HEK293 (cell line): ENCODE results near the gene DPYD.

ENCODE experiments used
- CTCF ChIA-PET: fragments of 350-600 bp; formaldehyde crosslinking; extraction: SDS; loops from one replicate; lab custom pipeline; 2021; ENCODE audit warnings: antibody characterized with exemption; lab: Yijun Ruan, JAX
- POLR2A ChIA-PET: fragments of 300-600 bp; formaldehyde crosslinking; extraction: SDS; loops from one replicate; lab custom pipeline; 2020; ENCODE audit warnings: antibody characterized with exemption, inconsistent platforms; lab: Yijun Ruan, JAX
- H3K27ac ChIP-seq: fragments of 200-500 bp; sonication (Bioruptor generic); 2 replicates; pipeline ENCODE4 v1.5.1; 2014; ENCODE audit warnings: low read depth, low read length, control low read depth, inconsistent platforms; ENCODE audit errors: extremely low read depth
- H3K36me3 ChIP-seq, 2 experiments: fragments of 200-500 bp in 1 of 2; sonication (Bioruptor generic) in 1 of 2; 1 replicate in 1 of 2; 2 replicates in 1 of 2; pipeline ENCODE4 v1.5.1; 2014 to 2017; ENCODE audit warnings: inconsistent platforms in 2 of 2, low read length in 2 of 2; ENCODE audit not compliant: control insufficient read depth in 2 of 2, insufficient read depth in 1 of 2
- H3K4me1 ChIP-seq: fragments of 200-500 bp; sonication (Bioruptor generic); 2 replicates; pipeline ENCODE4 v1.5.1; 2014; ENCODE audit warnings: mild to moderate bottlenecking, low read length, inconsistent platforms; ENCODE audit not compliant: control insufficient read depth, insufficient read depth
- H3K4me3 ChIP-seq: 2 replicates; pipeline ENCODE4 v1.5.1; 2011; ENCODE audit warnings: low read depth, mild to moderate bottlenecking, control low read depth, low read length, moderate library complexity
- H3K9me3 ChIP-seq: fragments of 200-500 bp; sonication (Bioruptor generic); 2 replicates; pipeline ENCODE4 v1.5.1; 2014; ENCODE audit warnings: low read depth, low read length, inconsistent platforms; ENCODE audit not compliant: control insufficient read depth, insufficient read depth
- GLI4 ChIP-seq: fragments of 450-650 bp; formaldehyde crosslinking; IDR thresholded peaks from 2 replicates; pipeline ENCODE4 v1.5.1; 2016; ENCODE audit warnings: missing biosample characterization, missing genetic modification characterization
- HOXA7 ChIP-seq: sonication (generic); formaldehyde crosslinking; IDR thresholded peaks from 2 replicates; pipeline ENCODE4 v1.8.1; 2022; ENCODE audit warnings: missing genetic modification reagents, borderline replicate concordance
- KLF10 ChIP-seq: fragments of 450-650 bp; IDR thresholded peaks from 2 replicates; pipeline ENCODE4 v1.5.1; 2018; ENCODE audit warnings: missing biosample characterization, mild to moderate bottlenecking, missing genetic modification characterization
- KLF16 ChIP-seq: fragments of 450-650 bp; formaldehyde crosslinking; IDR thresholded peaks from 2 replicates; pipeline ENCODE4 v1.5.1; 2017; ENCODE audit warnings: missing biosample characterization, missing genetic modification characterization
- MZF1 ChIP-seq: fragments of 450-650 bp; formaldehyde crosslinking; IDR thresholded peaks from 2 replicates; pipeline ENCODE4 v1.5.1; 2017; ENCODE audit warnings: missing biosample characterization, missing genetic modification characterization, borderline replicate concordance
- ZNF132 ChIP-seq: fragments of 450-650 bp; formaldehyde crosslinking; IDR thresholded peaks from 2 replicates; pipeline ENCODE4 v1.5.1; 2017; ENCODE audit warnings: missing biosample characterization, missing genetic modification characterization, borderline replicate concordance
- ZNF148 ChIP-seq: fragments of 450-650 bp; formaldehyde crosslinking; IDR thresholded peaks from 2 replicates; pipeline ENCODE4 v1.5.0; 2017; ENCODE audit warnings: missing biosample characterization, missing genetic modification characterization, borderline replicate concordance
- ZNF169 ChIP-seq: fragments of 450-650 bp; formaldehyde crosslinking; IDR thresholded peaks from 2 replicates; pipeline ENCODE4 v1.5.1; 2016; ENCODE audit warnings: missing biosample characterization, missing genetic modification characterization
- ZNF174 ChIP-seq: fragments of 450-650 bp; formaldehyde crosslinking; IDR thresholded peaks from 2 replicates; pipeline ENCODE4 v1.5.0; 2017; ENCODE audit warnings: missing biosample characterization, mild to moderate bottlenecking, missing genetic modification characterization
- ZNF18 ChIP-seq: fragments of 450-650 bp; formaldehyde crosslinking; IDR thresholded peaks from 2 replicates; pipeline ENCODE4 v1.5.1; 2016; ENCODE audit warnings: missing biosample characterization, missing genetic modification characterization
- ZNF184 ChIP-seq: fragments of 450-650 bp; IDR thresholded peaks from 2 replicates; pipeline ENCODE4 v1.5.1; 2018; ENCODE audit warnings: missing biosample characterization, mild to moderate bottlenecking, missing genetic modification characterization
- ZNF23 ChIP-seq: fragments of 450-650 bp; formaldehyde crosslinking; IDR thresholded peaks from 2 replicates; pipeline ENCODE4 v1.5.1; 2016; ENCODE audit warnings: missing biosample characterization, missing genetic modification characterization, borderline replicate concordance
- ZNF311 ChIP-seq: fragments of 450-650 bp; formaldehyde crosslinking; IDR thresholded peaks from 2 replicates; pipeline ENCODE4 v1.5.1; 2017; ENCODE audit warnings: missing biosample characterization, missing genetic modification characterization, borderline replicate concordance
- ZNF391 ChIP-seq: fragments of 450-650 bp; formaldehyde crosslinking; IDR thresholded peaks from 2 replicates; pipeline ENCODE4 v1.5.1; 2016; ENCODE audit warnings: low read depth, missing biosample characterization, missing genetic modification characterization, borderline replicate concordance
- ZNF404 ChIP-seq: fragments of 450-650 bp; formaldehyde crosslinking; IDR thresholded peaks from 2 replicates; pipeline ENCODE4 v1.5.1; 2017; ENCODE audit warnings: missing biosample characterization, missing genetic modification characterization
- ZNF449 ChIP-seq: fragments of 450-650 bp; formaldehyde crosslinking; IDR thresholded peaks from 2 replicates; pipeline ENCODE4 v1.5.1; 2017; ENCODE audit warnings: missing biosample characterization, mild to moderate bottlenecking, missing genetic modification characterization, moderate library complexity
- ZNF521 ChIP-seq: fragments of 450-650 bp; formaldehyde crosslinking; IDR thresholded peaks from 2 replicates; pipeline ENCODE4 v1.5.1; 2017; ENCODE audit warnings: missing biosample characterization, mild to moderate bottlenecking, missing genetic modification characterization
- ZNF558 ChIP-seq: fragments of 450-650 bp; formaldehyde crosslinking; IDR thresholded peaks from 2 replicates; pipeline ENCODE4 v1.5.1; 2016; ENCODE audit warnings: missing biosample characterization, missing genetic modification characterization
- ZNF623 ChIP-seq: fragments of 450-650 bp; formaldehyde crosslinking; IDR thresholded peaks from 2 replicates; pipeline ENCODE4 v1.5.1; 2016; ENCODE audit warnings: missing biosample characterization, missing genetic modification characterization
- ZNF624 ChIP-seq: fragments of 450-650 bp; formaldehyde crosslinking; IDR thresholded peaks from 2 replicates; pipeline ENCODE4 v1.5.1; 2017; ENCODE audit warnings: missing biosample characterization, missing genetic modification characterization
- ZNF626 ChIP-seq: fragments of 450-650 bp; sonication (Bioruptor Pico); formaldehyde crosslinking; IDR thresholded peaks from 2 replicates; pipeline ENCODE4 v1.5.1; 2018; ENCODE audit warnings: missing biosample characterization, missing genetic modification characterization, inconsistent platforms
- ZNF701 ChIP-seq: fragments of 450-650 bp; formaldehyde crosslinking; IDR thresholded peaks from 2 replicates; pipeline ENCODE4 v1.5.1; 2016; ENCODE audit warnings: missing biosample characterization, missing genetic modification characterization
- ZNF707 ChIP-seq: fragments of 450-650 bp; formaldehyde crosslinking; IDR thresholded peaks from 2 replicates; pipeline ENCODE4 v1.5.1; 2016; ENCODE audit warnings: missing biosample characterization, missing genetic modification characterization
- ZNF792 ChIP-seq: fragments of 450-650 bp; formaldehyde crosslinking; IDR thresholded peaks from 2 replicates; pipeline ENCODE4 v1.5.1; 2016; ENCODE audit warnings: missing biosample characterization, missing genetic modification characterization

DPYD gene

GRCh38 chr1:97787231-97787630, 133.6 kb downstream of the DPYD start (continued):
- TF ChIP-seq ZNF18 (tag by site-specific recombination) (no peak), ZNF624 (tag by site-specific recombination) (no peak), ZNF701 (tag by site-specific recombination) (no peak), ZNF404 (no peak), ZNF311 (tag by site-specific recombination) (no peak)

- H3K36me3 ChIP-seq = no peaks in the 10 kb centered on the region
- ChIA-PET CTCF (no interaction called here), POLR2A (no interaction called here)
- TF ChIP-seq ZNF148 (tag by site-specific recombination) (no peak), ZNF792 (tag by site-specific recombination) (no peak), ZNF626 (tag by site-specific recombination) (no peak), ZNF132 (tag by site-specific recombination) (no peak), ZNF623 (tag by site-specific recombination) (no peak), ZNF23 (tag by site-specific recombination) (no peak), ZNF169 (no peak)
- H3K4me1 ChIP-seq = no peaks in the 10 kb centered on the region
- no peak overlapping the region for H3K27ac ChIP-seq
- no peaks in the 10 kb centered on the region for H3K9me3 ChIP-seq
- no peak overlapping the region for H3K4me3 ChIP-seq
Observed at GRCh38 chr1:97784661-97785060, 136.2 kb downstream of the DPYD start.

GRCh38 chr1:97783751-97784150, 137.1 kb downstream of the DPYD start:
- no peak overlapping the region for H3K4me3 ChIP-seq
- ChIA-PET POLR2A (no interaction called here), CTCF (interaction anchor here (1.1 kb wide), 1 partner anchor 13 kb away, joined by 3 read pairs; no protein-coding TSS in a partner anchor)
- H3K36me3 ChIP-seq = no peaks in the 10 kb centered on the region
- TF ChIP-seq GLI4 = no peak
- TF ChIP-seq ZNF521 (tag by site-specific recombination) = no peak
- no peak for TF ChIP-seq KLF10 (tag by site-specific recombination)
- no peak for TF ChIP-seq ZNF391 (tag by site-specific recombination)
- no peak overlapping the region for H3K27ac ChIP-seq
- no peaks in the 10 kb centered on the region for H3K9me3 ChIP-seq
- H3K4me1 ChIP-seq = no peaks in the 10 kb centered on the region

GRCh38 chr1:97781762-97782337, 139.0 kb downstream of the DPYD start:
- Histone ChIP-seq H3K27ac (no peak overlapping the region), H3K4me3 (no peak overlapping the region), H3K4me1 (no peaks in the 10 kb centered on the region), H3K9me3 (no peaks in the 10 kb centered on the region), H3K36me3 (no peaks in the 10 kb centered on the region)
- ChIA-PET CTCF (interaction anchor here (1.3 kb wide), 1 partner anchor 14 kb away, joined by 4 read pairs; no protein-coding TSS in a partner anchor), POLR2A (no interaction called here)
- TF ChIP-seq ZNF449 (tag by site-specific recombination) (no peak), ZNF184 (no peak), MZF1 (tag by site-specific recombination) (no peak), ZNF707 (tag by site-specific recombination) (no peak), ZNF174 (tag by site-specific recombination) (no peak), ZNF558 (tag by site-specific recombination) (no peak), KLF16 (tag by site-specific recombination) (no peak), HOXA7 (no peak)
